Brain microvascular endothelial cell (primary cell): Measurements from ENCODE around the gene TNNI2.
"Not testable (repeated sequence)": the region's sequence is repeated elsewhere in the genome, so short reads cannot be mapped to it uniquely, and the experiment has no call there.

Experiments used
- DNase-seq: peaks from one replicate; pipeline ENCODE4 v3.0.0-alpha.2; 2020
- H3K27ac ChIP-seq: fragments of 250-450 bp; sonication (Bioruptor Pico); 2 replicates; pipeline ENCODE4 v1.5.1; 2020; ENCODE audit warnings: mild to moderate bottlenecking, moderate library complexity
- H3K27me3 ChIP-seq: fragments of 250-450 bp; sonication (Bioruptor Pico); replicated peaks from 2 replicates; pipeline ENCODE4 v1.5.1; 2020; ENCODE audit warnings: mild to moderate bottlenecking
- H3K36me3 ChIP-seq: fragments of 250-450 bp; sonication (Bioruptor Pico); replicated peaks from 2 replicates; pipeline ENCODE4 v1.5.1; 2020; ENCODE audit warnings: mild to moderate bottlenecking
- H3K4me3 ChIP-seq: 2 replicates; pipeline ENCODE4 v1.5.1; 2011; ENCODE audit warnings: low read depth, mild to moderate bottlenecking, control low read depth, low read length, moderate library complexity
- CTCF ChIP-seq: IDR thresholded peaks from 2 replicates; pipeline ENCODE4 v1.5.1; 2011; ENCODE audit warnings: low read depth, mild to moderate bottlenecking, moderate library complexity, low read length, control low read depth, inconsistent platforms; ENCODE audit errors: missing control alignments
- in situ Hi-C: cut with HindIII; loops from 2 replicates; pipeline ENCODE4 v1.10.0; 2017; ENCODE audit warnings: low sequenced_read_pairs, low pct_ligation_motif_present

TNNI2 gene

GRCh38 chr11:1797391-1798125, 41.2 kb upstream of the TNNI2 start:
- no peak for TF ChIP-seq CTCF
- Histone ChIP-seq H3K36me3 (no peaks in the 10 kb centered on the region), H3K27ac (no peak overlapping the region), H3K4me3 (no peak overlapping the region), H3K27me3 (peaks cover 10% of the 10 kb centered on the region)
- in situ Hi-C loops: no loop called here
- no peak for DNase-seq

- no peak for TF ChIP-seq CTCF
- H3K36me3 ChIP-seq: no peaks in the 10 kb centered on the region
- no peak overlapping the region for H3K27ac ChIP-seq
- in situ Hi-C loops: no loop called here
- no peak for DNase-seq
- H3K27me3 ChIP-seq: no peaks in the 10 kb centered on the region
- H3K4me3 ChIP-seq: no peak overlapping the region
Measured at GRCh38 chr11:1803246-1803645, 35.5 kb upstream of the TNNI2 start.

DNA sequence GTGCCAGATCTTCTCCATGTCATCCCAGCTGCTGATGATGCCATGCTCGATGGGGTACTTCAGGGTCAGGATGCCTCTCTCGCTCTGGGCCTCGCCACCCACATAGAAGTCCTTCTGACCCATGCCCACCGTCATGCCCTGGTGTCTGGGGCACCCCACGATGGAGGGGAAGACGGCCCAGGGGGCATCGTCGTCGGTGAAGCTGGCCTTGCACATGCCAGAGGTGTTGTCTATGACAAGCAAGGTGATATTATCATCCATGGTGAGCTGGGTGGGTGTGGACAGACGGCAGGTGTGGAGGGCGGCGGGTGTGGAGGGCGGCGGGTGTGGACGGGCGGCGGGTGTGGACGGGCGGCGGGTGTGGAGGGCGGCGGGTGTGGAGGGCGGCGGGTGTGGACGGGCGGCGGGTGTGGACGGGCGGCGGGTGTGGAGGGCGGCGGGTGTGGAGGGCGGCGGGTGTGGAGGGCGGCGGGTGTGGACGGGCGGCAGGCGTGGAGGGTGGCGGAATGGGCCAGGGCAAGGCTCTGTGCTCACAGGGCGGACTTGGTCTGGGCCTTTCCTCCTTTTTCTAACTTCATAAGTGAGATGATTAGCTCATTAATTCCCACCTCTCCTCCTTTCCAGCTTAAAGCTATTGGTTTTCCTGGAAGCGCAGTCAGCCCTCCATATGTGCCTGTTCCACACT, 34.8 kb upstream of the TNNI2 start:
- H3K36me3 ChIP-seq, DNase-seq, in situ Hi-C loops, H3K4me3 ChIP-seq, H3K27ac ChIP-seq, H3K27me3 ChIP-seq: not testable (repeated sequence)

GRCh38 chr11:1805525-1805924, 33.3 kb upstream of the TNNI2 start:
- in situ Hi-C loops: no loop called here
- no peaks in the 10 kb centered on the region for H3K27me3 ChIP-seq
- H3K4me3 ChIP-seq: no peak overlapping the region
- no peak for TF ChIP-seq CTCF
- no peak for DNase-seq
- no peak overlapping the region for H3K27ac ChIP-seq
- H3K36me3 ChIP-seq: no peaks in the 10 kb centered on the region

DNA sequence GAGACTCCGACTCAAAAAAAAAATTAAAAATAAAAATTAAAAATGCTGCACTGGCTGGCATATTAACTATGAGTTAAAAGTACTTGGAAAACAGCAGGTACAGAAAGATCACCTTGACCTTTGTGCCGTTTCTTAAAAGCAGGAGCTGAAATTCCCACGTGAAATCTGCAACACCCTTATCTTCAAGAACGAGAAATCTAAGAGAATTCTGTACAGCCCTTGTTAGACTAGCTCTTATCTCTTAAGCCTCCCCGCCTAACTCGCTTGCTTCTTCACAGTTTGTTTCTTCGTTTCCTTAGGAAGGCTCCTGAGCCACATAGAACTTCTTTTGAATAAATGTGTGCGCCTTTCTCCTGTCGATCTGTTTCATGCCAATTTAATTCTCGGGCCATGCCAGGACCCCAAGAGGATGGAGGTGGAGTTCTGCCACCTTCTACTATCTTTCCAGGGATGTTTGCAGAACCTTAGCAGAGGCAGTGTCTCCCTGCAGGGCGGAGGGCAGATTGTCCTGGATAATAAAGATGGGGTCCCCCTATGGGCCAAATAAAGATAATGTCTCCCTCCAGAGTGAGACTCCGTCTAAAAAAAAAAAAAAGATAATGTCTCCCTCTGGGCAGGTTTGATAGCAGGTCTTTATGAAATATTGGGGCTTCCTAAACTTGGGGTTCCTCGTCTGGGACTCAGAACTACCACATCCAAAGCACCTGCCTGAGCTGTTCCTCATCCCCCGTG, 31.4 kb upstream of the TNNI2 start:
- peak; percentile 26 for TF ChIP-seq CTCF
- H3K4me3 ChIP-seq: no peak overlapping the region
- H3K27me3 ChIP-seq: no peaks in the 10 kb centered on the region
- DNase-seq: no peak
- no peak overlapping the region for H3K27ac ChIP-seq
- H3K36me3 ChIP-seq: no peaks in the 10 kb centered on the region
- in situ Hi-C loops: no loop called here

- DNase-seq: no peak
- TF ChIP-seq CTCF: no peak
- no peak overlapping the region for H3K27ac ChIP-seq
- H3K4me3 ChIP-seq: no peak overlapping the region
- in situ Hi-C loops: no loop called here
- H3K27me3 ChIP-seq: no peaks in the 10 kb centered on the region
- H3K36me3 ChIP-seq: no peaks in the 10 kb centered on the region
Measured at GRCh38 chr11:1810761-1811160, 28.0 kb upstream of the TNNI2 start.
